VCaP (cell line): ENCODE measurements around the gene ITIH3.

Source experiments
- H3K27ac ChIP-seq: fragments of 450-650 bp; 2 replicates; pipeline ENCODE4 v1.5.1; 2017
- TF ChIP-seq, protein P1 (sequence below): fragments of 450-650 bp; conservative IDR thresholded peaks from 2 replicates; pipeline ENCODE4 v1.5.1; 2017; ENCODE audit warnings: mild to moderate bottlenecking, moderate library complexity

Gene ITIH3

DNA sequence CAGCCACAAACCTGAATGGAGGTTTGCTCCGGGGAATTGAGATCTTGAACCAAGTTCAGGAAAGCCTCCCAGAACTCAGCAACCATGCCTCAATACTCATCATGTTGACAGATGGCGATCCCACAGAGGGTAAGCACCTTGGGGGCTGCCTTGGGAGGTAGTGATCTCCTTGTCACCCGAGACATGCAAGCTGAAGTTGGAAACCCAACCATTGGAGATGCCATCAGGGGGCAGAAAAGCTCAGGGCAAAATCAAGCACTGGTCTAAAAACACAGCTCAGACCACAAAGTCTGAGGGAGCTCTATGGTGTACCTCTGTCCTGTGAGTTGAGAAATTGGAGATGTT lies 11.4 kb upstream of the ITIH3 start:
- no peak overlapping the region for H3K27ac ChIP-seq
- TF ChIP-seq, protein P1, sequence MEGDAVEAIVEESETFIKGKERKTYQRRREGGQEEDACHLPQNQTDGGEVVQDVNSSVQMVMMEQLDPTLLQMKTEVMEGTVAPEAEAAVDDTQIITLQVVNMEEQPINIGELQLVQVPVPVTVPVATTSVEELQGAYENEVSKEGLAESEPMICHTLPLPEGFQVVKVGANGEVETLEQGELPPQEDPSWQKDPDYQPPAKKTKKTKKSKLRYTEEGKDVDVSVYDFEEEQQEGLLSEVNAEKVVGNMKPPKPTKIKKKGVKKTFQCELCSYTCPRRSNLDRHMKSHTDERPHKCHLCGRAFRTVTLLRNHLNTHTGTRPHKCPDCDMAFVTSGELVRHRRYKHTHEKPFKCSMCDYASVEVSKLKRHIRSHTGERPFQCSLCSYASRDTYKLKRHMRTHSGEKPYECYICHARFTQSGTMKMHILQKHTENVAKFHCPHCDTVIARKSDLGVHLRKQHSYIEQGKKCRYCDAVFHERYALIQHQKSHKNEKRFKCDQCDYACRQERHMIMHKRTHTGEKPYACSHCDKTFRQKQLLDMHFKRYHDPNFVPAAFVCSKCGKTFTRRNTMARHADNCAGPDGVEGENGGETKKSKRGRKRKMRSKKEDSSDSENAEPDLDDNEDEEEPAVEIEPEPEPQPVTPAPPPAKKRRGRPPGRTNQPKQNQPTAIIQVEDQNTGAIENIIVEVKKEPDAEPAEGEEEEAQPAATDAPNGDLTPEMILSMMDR = no peak

DNA sequence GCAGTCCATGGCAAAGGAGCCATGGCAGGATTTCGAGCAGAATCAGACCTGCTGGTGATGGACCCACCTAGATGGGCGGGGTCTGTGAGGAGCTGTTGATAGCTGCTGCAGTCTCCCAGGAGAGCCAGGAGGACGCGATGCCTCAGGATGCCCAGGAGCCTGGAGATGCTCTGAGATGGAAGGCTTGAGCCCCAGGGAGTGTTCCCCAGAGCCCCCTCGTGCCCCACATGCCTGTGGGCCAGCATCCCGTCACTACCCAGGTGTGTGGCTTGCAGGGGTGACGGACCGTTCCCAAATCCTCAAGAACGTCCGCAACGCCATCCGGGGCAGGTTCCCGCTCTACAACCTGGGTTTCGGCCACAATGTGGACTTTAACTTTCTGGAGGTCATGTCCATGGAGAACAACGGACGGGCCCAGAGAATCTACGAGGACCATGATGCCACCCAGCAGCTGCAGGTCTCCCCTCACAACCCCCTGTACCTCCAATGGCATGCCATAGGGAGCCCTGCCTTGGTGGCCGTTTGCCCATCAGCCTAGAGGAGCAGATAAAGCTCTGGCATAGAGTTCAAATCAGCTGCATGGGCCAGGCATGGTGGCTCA lies 10.5 kb upstream of the ITIH3 start:
- TF ChIP-seq, protein P1 = no peak
- no peak overlapping the region for H3K27ac ChIP-seq

DNA sequence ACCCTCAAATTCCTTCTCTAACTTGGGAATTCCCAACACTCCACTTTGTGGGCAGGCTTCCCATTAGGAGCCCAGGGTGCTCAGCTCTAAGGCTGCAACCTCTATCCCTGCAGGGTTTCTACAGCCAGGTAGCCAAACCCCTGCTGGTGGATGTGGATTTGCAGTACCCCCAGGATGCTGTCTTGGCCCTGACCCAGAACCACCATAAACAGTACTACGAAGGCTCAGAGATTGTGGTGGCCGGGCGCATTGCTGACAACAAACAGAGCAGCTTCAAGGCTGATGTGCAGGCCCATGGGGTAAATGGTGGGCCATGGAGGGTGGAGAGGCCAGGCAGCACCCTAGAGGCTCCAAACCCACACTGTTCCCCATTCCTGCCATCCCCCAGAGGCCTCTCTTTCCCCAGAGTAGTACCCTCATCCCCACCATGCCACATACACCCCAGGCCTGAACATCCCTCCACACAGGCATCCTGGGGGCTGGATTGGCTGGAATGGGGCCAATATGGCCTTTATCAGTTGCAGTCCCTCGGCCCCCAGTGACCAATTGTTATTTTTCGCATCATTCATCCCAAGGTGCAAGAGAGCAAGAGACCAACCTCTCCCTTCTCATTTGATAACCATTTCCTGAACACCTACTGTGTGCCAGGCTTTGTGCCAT lies 9.5 kb upstream of the ITIH3 start:
- TF ChIP-seq, protein P1 = no peak
- H3K27ac ChIP-seq = no peak overlapping the region

DNA sequence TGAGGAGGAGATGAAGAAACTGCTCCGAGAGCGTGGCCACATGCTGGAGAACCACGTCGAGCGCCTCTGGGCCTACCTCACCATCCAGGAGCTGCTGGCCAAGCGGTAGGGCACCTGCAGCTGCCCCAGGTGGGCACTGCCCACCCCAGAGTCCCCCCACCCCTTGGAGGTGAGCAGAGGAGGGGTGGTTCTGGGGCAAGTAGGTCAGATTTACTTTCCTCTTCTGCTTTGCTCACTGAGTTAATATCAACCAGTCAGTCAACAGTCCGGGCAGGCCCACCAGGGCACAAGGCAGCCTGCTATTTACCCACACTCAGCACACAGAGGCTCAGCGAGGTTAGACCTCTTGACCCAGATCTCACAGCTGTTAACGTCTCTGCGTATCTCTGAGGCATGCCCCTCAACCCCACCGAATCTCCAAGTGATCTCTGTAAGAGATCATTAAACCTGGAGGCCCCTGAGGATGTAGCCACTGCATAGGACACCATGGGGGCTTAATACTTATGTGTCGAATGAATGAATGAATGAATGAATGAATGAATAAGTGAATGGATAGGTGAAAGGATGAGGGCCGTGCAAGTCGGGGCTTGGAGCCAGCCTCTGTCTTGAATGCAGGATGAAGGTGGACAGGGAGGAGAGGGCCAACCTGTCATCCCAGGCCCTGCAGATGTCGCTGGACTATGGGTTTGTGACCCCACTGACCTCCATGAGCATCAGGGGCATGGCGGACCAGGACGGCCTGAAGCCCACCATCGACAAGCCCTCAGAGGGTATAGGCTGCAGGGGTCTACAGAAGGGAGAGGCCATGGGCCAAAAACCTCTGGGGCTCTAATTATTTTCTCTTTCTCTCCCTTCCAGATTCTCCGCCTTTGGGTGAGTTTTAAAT lies 8.0 kb upstream of the ITIH3 start:
- TF ChIP-seq, protein P1 = no peak
- no peak overlapping the region for H3K27ac ChIP-seq

DNA sequence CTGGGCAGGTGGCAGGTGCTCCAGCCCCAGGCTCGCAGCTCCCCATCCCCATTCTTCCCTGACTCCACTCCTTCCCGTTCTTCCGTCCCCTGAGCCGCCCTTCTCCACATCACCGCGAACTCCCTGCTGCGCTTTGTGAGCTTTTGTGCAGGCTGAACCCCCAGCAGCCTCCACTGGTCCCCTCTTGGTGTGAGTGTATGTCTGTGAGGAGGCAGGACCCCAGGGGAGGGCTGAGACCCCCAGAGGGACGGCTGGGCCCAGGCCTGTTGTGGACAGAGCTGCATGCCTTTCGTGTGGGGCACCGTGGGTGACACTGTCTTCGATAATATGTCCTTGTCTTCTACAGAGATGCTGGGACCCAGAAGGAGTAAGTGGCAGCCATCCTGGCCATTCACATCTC lies 7.3 kb upstream of the ITIH3 start:
- TF ChIP-seq, protein P1 = no peak
- no peak overlapping the region for H3K27ac ChIP-seq

DNA sequence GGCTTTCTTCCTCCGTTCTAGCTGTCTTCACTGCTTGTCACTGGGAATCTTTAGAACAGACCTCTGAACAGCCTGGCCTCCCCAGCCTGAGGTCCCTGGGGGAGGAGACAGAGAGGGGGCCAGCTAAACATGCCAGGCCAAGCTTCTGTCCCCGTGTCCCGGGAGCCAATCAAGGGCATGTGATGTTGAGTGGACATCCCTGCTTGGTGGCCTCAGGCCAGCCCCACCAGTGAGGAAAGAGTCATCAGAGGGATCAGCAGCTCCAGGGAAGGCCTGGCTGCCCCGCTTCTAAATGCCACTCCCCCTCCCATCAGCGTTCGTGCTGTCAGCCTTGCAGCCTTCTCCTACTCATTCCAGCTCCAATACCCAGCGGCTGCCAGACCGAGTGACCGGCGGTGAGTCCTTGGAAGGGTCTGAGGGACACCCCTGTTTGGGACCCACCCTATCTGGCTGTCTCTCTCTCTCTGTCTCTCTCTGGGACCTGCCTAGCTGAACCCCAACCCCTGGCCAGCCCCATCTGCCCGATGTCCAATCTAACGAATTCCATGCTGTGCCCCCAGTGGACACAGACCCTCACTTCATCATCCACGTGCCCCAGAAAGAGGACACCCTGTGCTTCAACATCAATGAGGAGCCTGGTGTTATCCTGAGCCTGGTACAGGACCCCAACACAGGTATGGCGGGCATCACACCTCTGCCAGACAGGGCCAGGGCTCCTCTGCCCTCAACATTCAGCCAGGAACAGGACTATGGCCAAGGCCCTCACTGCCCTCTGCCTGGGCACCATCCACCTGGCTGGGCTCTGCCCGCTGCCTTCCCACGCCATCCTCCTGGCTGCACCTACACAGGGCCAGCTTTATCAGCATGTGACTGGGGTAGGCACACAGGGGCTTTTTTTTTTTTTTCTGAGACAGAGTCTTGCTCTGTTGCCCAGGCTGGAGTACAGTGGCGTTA lies 6.6 kb upstream of the ITIH3 start:
- no peak overlapping the region for H3K27ac ChIP-seq

More for the DNA sequence above, 6.6 kb upstream of the ITIH3 start:
- TF ChIP-seq, protein P1 = no peak
